Activated CD4-positive, CD25-positive, alpha-beta regulatory T cell treated with anti-CD3 and anti-CD28 coated beads, Interleukin-2, amount 50 U/mL, for 72 hours (primary cell): ENCODE results near the gene HIGD1C.
"Not testable (repeated sequence)": the region's sequence is repeated elsewhere in the genome, so short reads cannot be mapped to it uniquely, and the experiment has no call there.

ENCODE experiments used
- DNase-seq: peaks from one replicate; pipeline ENCODE4 v3.0.0; 2021

HIGD1C gene

DNA sequence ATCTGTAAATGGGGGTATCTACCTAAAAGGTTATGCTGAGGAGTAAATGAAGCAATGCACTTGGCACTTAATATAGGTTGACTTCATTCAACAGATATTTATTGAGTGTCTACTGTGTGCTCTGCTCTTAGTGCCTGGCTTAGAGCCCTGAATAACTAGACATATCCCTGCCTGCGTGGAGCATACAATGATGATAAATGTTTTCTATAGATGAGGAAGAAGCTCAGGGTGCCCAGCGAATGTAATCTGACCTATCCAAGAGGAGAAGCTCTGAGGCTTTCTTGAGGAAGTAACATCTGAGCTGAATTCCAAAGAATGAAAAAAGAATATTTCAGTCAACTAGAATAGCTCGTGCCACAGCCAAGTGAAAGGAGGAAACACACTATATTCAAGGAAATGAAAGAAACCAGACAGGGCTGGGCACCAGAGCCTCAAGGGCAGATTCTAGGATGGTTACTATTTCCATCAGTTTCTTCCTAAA, 17.9 kb upstream of the HIGD1C start:
- DNase-seq, result no peak

DNA sequence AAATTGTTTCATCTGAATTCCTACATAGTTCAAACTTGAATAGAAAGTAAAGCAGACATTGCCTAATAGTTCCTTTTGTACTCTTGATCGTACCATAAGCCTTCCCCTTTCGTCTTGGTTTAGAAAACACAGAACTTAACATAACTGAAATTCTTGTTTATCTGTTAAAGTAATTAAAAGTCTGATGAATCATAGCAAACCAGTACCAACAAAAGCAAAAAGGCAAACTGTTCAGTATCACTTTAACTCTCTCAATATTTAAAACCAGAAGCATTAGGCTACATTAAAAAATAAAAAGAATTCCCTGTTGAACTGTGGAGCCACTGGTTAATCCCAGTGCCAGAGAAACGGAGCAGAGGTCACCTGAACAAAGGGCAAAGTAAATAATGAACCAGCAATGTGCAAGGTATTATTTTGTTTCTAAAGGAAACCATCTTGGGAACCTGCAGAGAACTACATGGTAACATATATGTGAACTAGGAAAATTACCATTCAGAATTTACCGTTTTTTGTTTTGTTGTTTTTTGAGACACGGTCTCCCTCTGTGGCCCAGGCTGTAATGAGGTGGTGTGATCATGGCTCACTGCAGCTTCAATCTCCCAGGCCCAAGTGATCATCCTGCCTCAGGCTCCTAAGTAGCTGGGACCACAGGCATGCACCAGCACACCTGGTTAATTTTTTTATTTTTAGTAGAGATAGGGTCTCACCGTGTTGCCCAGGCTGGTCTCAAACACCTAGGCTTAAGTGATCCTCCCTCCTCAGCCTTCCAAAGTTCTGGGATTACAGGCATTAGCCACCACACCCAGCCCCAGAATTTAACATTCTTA, 17.1 kb upstream of the HIGD1C start:
- DNase-seq, result no peak

DNA sequence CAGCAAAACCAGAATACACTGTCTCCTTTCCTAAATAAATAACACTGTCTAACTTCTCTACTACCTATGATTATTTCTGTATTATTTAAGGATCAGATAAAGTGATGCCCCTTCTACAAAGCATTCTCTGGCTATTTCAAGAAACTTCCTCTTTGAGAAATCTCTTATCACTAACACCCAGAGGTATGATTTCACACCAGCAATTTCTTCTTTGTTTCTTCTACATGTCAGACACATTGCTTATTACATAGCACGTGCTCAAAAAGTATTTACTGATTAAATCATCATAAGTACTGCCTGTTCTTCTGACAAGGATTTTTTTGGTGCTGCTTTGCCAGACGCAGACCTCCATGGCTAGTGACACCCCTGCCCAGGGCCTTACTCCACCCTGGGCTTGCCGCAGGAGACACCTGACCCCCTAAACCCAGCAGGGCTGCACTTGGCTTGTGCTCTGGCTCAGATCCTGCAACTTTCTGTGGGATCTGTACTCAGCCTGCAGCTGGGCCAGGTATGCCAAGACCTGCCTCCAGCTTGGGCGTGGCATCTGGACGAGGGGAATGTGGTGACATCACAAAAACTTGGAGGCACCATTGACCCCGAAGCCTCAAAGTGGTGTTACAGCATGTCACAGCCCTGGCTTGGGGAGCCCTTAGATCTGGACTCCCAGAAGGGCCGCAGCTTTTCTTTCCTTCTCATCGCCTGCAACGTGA, 15.4 kb upstream of the HIGD1C start:
- DNase-seq, result no peak

DNA sequence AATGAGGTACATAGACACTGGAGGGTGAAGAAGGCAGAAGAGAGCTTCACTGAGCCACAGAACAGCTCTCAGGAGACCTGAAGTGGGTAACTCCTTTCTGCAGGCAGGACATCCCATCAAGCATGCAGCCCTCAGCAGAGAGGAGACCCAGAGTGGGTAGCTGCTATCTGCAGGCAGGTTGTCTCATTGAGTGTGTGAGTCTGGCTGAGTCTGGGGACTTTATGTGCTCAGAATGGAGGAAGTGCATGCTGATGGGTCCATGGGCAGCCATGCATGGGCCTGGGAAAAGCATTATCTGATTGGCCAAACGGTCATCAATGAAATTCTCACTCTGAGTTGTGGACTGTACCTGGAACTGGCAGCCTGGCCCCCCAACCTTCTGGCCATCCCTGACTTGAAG, 14.7 kb upstream of the HIGD1C start:
- no peak for DNase-seq

DNA sequence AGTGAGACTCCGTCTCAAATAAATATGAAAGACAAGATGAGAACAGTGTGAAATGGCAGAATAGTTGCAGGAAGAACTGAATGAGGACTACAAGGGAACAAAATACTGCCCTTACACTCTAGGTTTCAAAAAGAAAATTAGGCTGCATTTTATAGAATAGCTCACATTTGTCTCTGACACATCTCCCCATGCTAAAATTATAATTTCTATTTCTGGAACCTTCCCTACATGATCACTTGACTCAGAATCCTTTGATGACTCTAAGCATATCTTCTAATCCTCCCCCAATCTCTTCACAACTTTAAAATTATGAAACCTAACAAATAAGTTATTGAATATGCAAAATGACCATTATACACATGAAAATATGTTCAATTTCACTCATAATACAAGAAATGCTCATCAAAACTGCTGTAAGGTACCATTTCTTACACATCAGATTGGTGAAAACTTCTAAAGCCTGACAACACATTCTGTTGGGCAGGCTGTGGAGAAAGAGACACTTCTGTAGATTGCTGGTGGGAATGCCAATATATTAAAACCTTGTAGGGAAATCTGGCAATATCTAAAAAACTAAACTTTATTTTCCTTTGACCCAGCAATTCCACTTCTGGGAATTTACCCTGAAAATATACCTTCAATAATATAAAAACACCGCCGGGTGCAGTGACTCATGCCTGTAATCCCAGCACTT, 4.3 kb upstream of the HIGD1C start:
- no peak for DNase-seq

DNA sequence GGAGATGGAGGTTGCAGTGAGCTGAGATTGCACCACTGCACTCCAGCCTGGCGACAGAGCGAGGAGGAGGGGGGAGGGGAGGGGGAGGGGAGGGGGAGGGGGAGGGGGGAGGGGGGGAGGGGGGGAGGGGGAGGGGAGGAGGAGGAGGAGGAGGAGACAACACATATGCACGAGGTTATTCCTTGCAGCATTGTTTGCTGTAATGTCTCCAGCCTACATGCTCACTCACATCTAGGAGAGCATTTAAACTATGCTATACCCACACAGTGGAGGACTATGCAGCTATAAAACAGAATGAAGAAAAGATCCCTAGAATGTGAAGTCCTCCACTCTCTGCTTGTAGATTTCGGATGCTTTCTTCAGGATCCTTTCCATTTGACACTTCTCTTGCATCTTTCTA, 3.5 kb upstream of the HIGD1C start:
- DNase-seq, result no peak

DNA sequence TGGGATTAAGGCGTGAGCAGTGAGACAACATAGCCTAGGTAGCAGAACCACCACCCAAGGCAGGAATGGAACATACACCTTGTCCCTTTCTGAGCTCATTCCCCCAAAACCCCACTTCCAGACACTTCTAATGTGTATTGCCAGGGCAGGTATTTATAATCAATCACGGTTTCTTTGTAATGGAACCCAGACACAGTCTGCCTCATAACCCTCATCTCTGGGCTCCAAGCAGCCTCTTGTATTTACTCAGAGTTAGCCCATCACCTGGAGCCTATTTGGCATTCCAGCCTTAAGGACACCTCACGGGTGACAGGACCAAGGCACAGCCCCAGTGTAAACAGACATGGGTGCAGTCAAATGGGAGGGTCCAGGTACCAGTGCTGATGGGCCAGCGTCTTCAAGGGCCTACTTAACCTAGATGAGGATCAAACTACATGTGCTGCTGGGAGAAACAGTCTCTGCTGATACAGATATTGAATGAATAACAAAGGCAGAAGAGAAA, 2.5 kb upstream of the HIGD1C start:
- no peak for DNase-seq

DNA sequence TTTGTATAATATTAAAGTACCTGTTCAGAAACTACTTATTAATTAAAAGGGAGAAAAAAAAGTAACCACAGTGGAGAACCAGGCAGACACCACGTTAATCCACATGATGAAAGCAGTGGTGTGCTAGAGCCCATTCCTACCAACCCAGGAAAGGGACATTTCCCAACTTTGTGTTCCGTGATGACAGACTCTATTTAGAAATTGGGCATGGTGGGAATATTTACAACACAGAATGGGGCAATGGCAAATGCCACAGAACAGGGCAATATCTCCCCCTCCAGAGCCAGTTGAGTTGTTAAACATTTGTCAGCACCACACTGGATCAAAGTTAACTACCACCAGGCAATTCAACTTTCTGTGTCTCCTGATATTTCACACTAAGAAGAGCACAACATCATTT, 1.2 kb upstream of the HIGD1C start:
- no peak for DNase-seq

DNA sequence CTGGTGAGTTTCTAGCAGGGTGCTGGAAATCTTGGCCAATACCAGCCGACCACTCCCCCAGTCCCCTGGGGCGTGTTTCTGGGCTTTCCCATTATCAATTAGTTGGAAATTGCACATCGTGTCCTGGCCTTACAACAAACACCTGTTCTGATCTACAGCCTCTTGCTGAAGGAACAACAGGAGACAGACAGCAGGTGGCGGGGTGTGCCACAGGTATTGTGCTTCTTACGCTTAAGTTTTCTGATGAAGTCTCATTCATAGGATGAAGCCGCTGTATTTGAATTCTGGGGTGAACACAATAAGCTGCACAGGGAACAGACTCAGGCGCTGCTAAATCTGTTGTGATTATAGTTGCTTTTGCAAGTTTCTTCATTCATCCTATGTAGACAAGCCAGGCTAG, 703 bp downstream of the HIGD1C start:
- DNase-seq, result no peak

DNA sequence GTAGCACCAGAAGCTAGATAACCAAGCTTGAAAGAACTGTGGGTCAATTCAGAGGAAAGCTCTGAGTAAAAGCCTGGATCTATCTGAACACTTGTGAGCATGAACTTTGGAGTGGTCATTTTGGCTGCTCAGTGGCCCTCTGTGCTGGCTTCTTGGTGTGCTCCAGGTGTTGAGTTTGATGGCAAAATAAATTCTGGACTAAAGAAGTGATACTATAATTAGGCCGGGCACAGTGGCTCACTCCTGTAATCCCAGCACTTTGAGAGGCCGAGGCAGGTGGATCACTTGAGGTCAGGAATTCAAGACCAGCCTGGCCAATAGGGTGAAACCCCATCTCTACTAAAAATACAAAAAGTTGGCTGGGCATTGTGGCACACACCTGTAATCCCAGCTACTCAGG, 2.4 kb downstream of the HIGD1C start:
- not testable (repeated sequence) for DNase-seq

DNA sequence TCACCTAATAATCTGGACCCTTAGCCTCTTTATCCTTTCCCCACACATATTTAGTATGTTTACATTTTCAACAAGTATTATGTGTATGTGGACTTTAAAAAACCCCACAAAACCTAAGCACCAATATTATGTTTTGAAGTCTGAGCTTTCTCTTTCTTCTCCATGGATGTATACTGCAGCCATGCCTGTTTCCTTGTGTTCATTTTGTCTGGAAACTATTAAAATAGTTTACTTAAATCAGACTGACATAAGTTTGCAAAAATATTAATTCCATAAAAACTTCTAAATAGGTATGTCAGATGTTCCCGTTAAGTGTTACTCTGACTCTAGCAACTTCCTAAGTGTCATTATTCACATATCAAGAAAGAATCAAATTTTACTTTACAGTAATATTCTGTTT, 2.9 kb downstream of the HIGD1C start:
- DNase-seq, result no peak

DNA sequence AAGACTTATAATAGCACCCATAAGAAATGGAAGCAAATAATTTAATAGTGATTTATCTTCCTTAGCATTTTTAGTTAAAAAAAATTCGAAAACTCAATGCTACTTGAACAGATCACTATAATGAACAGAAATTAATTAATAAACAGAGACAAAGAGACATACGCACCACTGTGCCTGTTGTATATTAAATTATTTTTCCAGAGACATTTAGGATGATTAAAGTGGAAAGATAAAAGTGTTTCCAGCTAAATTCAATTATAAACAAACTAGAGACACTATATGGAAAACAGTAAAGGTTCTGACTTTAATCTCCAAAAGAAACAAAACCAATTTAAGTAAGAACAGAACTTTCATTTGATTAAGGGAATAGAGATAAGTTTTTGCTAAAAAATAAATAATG, 3.4 kb downstream of the HIGD1C start:
- DNase-seq, result no peak

DNA sequence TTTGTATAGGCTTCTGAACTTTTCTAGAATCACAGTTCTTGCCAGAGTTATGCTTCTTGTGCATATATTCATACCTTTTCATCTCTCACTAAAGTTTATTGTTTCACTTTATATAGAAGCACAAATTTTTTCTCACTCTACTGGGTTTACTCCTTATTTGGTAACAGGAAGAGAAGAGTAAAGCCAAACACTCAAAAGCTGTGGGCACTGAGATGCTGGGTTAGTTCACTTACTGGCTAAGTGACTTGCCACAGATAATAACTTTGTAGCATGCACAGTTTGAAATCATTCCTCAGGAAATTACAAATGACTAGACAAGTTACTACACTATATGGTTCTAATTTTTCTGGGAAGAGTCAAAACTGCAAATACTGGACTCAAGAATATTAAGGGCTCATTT, 7.8 kb downstream of the HIGD1C start:
- no peak for DNase-seq

DNA sequence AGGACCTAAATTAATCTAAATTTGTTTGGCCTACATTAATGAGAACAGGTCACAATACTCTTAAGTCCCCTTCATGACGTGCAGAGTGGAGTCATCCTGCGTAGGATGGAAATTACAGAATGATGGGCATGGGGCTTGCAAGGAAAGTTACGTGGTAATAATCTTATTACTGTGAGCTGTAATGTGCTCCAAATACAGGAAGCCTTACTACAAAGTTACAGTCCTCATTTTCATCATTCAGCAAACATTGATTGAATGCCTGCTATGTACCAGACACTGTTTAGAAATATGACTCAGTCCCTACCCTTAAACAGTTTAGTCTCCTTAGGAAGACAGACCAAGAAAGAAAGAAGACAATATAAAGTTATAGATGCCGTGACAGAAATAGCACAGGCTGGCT, 9.4 kb downstream of the HIGD1C start:
- DNase-seq, result no peak

DNA sequence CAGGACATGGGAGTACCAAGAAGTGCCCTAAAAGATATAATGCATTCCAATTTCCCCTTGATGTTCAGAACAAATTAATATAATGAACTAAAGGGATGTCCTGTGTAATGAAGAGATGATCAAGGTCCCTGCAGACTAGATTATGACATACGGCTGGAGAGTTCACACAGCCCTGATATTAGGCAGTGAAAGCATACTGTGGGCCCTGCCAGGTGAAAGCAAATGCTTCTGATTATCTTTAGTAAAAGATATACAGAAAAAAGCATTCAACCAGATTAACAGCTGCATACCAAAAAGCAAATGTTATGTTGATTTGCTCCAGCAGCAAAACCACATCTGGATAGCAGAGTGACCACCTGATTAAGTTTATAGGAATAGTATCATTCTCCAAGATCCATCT, 12.1 kb downstream of the HIGD1C start:
- DNase-seq, result no peak

DNA sequence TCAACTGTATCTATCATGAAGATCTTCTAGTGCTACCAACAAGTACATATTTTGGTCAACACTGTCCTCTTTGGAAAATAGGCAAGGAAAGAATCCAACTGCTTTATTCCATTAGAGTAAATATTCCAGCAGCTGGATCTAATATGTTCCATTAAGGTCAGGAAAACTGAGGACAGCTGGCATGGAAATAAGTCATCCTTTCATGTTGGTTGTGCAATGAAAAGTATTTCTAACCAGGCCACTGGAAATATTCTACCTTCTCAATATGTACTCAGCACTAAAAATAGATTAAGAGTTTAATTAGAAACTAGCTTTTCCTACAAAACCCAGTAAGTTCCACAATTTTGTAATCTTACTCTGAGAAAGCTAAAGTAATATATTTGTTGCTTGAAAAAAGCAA, 19.6 kb downstream of the HIGD1C start:
- DNase-seq, result no peak

DNA sequence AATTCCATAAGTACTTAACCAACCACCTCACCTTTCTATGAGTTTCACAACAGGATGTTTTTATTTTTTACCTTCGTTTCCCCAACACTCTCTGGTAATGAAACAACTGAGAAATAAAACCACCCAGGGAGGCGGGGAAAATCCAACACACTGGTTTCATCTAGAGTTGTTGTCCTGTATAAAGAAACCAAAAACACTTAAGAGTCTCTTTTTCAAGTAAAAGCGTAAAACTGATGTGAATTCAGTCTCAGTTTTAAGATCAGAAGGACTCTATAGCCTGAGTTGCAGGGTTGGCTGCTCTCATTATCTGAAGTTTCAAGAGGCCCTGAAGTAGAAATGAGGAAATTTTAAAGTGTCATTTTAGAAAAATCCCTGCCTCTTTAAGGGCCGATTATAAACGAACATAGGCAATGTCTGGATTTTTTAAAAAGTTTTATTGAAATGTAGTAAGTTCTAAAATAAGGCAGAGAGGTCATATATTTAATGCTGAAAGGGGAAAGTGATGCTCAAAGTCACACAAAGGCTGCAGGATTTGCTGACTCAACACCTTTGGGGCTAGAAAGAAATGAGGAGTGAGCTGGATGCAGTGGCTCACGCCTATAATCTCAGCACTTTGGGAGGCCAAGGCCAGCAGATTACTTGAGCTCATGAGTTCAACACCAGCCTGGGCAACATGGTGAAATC, 27.2 kb downstream of the HIGD1C start:
- no peak for DNase-seq

DNA sequence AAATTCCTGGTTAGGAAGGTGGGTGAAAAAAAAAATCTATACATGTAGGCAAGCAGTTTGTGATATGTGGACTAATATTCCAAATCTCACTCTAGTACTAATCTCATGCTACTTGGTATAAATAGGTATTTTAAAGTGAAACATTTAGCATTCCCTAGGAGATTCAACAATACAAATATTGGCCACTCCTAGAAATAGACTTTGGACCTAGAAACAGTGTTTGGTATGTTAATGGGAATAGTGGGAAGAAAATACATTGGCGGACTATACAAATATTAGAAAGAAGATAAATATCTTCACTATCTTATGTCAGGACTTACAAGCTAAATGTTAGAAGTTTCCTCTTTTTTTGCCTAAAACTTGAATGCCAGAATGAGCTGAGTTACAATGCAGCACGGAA, 28.2 kb downstream of the HIGD1C start:
- DNase-seq, result no peak

DNA sequence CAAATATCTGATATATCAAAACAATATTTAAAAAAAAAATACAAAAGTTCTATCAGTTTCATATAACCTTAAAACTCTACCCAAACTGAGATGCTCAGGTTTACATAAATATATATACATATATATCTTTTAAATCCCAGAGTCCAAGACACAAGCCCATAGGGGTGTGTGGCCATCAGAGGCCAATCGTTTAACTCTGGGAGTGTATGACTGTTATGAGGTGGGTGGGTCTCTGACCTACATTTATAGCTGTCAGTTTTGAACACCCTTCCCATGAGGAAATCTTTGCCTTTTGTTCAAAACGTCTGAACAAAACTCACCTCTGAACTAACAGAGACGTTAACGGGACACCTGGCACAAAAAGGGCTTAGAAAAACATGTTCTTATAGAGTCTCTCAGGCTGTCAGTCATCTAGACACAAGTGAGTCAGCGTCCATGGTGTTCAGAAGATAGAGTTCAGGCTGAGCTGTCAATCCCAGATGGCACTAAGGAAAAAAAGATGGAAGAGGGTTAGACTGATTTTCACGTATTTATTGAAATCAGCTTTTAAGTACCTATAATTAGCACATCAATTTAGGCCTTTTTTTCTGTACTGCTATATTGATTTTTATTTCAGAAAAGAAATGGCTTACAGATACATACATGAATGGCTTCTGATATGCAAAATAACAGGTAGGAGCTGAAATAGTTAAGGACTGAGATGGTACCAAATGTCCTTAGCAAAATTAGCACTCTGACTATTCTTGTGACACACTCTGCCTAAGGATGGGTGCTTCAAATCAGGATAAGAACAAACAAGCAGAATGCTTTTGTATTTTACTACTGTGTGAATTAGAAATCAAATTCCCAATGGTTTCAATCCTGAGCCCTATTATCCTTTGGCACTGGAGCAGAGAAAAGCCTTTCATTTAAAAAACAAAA, 29.2 kb downstream of the HIGD1C start:
- no peak for DNase-seq

DNA sequence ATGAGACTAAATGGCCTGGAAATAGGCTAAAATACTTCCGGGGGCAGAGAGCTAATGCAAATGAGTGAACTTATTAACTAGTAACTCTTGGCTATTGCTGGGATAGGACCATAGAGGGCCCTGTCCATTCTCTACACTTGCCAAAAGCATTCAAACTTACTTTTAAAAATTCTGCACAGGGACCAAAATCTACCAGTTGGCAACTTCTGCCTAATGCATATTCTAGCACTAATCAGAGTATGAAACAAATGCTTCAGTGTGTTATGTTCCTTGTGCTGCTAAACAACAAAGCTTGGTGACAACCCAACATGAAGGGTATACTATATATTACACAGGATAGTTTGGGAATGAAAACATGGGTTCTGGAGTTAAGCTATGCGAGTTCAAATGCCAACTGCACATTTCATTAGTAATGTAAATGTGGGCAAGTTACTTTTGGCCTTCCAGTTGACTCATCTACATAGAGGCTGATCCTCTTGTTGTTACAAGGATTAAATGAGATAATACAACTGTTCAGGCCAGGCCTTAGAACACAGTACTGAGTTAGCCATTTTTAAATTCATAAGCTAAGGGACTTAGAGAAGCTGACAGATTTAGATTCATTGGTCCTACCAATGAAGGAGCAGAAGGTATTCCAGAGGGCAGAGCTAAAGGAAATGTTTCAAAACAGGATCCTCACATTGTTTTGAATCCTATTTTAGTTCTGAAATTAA, 32.4 kb downstream of the HIGD1C start:
- no peak for DNase-seq

DNA sequence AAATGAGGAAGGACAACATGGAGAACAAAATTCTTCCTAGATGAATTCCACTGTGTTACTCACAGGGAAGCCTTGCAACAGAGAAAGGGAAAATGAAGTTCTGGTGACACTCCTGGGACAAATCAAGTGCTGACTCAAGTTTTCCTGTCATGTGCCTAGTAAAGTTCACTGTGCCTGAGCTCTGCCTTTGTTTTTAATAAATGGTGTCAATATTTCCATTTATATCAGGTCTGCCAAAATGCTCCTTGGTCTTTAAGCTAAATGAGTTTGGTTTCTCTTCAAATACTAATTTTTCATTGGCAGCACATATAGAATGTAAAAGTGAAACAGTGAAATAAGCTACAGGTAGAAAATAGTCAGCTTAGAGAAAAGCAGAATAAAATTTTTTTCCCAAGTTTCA, 33.0 kb downstream of the HIGD1C start:
- no peak for DNase-seq
